Esophagus muscularis mucosa (tissue), 4 donors: ENCODE data around the gene EXOSC10. TPM values are rescaled to one million over a fixed set of nuclear protein-coding genes. Genes with fewer than 3 reads are reported as not detected.
"Not testable (repeated sequence)": the region's sequence is repeated elsewhere in the genome, so short reads cannot be mapped to it uniquely, and the experiment has no call there.

Source experiments
- DNase-seq: peaks from one replicate; pipeline ENCODE4 v3.0.0-alpha.2; 2017; ENCODE audit errors: extremely low spot score
- H3K27ac ChIP-seq, 4 donors: fragments of 200-600 bp; sonication (generic); replicated peaks in 1 of 4; 1 replicate in 3 of 4; 2 replicates in 1 of 4; pipeline ENCODE4 v1.5.1; 2016 to 2019; ENCODE audit warnings: mild to moderate bottlenecking in 1 of 4
- H3K27me3 ChIP-seq, 4 donors: fragments of 200-600 bp; sonication (generic); one replicate each; pipeline versions ENCODE4 v1.5.1 to v1.6.0; 2016 to 2019
- H3K36me3 ChIP-seq, 4 donors: fragments of 200-600 bp; sonication (generic); one replicate each; pipeline ENCODE4 v1.5.1; 2016 to 2019
- H3K4me1 ChIP-seq, 4 donors: fragments of 200-600 bp; sonication (generic); one replicate each; pipeline ENCODE4 v1.5.1; 2016 to 2019
- H3K4me3 ChIP-seq, 4 donors: fragments of 200-600 bp; sonication (generic); 1 replicate in 2 of 4; 2 replicates in 2 of 4; pipeline ENCODE4 v1.5.1; 2016 to 2019; ENCODE audit warnings: mild to moderate bottlenecking in 4 of 4, moderate library complexity in 1 of 4
- H3K9me3 ChIP-seq, 4 donors: fragments of 200-600 bp; sonication (generic); 1 replicate in 3 of 4; 2 replicates in 1 of 4; pipeline ENCODE4 v1.5.1; 2016 to 2019
- EP300 ChIP-seq: sonication (generic); formaldehyde crosslinking; IDR thresholded peaks from one replicate; pipeline ENCODE4 v1.6.1; 2017; ENCODE audit warnings: antibody characterized with exemption
- POLR2A ChIP-seq: fragments of 450-650 bp; IDR thresholded peaks from one replicate; pipeline ENCODE4 v1.6.1; 2017; ENCODE audit warnings: antibody characterized with exemption, moderate library complexity, mild to moderate bottlenecking, low read depth
- POLR2AphosphoS5 ChIP-seq, 2 donors: sonication (generic); formaldehyde crosslinking; IDR thresholded peaks; one replicate each; pipeline ENCODE4 v1.6.1; 2017; ENCODE audit warnings: antibody characterized with exemption in 2 of 2
- WGBS: methylation state at CpG from one replicate; pipeline ENCODE4 v1.1.5; 2018; 5-methylcytosine and 5-hydroxymethylcytosine counted together
- intact Hi-C: fragments of 100-400 bp; cut with DNase I; formaldehyde crosslinking; loops from one replicate; pipeline ENCODE4 v1.15.1; 2023
- total RNA-seq, 4 donors: library from RNA; depleted of rRNA; stranded (reverse); fragments of >200 nt; gene quantifications; one replicate each; pipeline versions ENCODE4 v1.1.0 to v1.2.1, GENCODE V29; 2016
- TF ChIP-seq, protein P1 (sequence below), 3 experiments: fragments of 200-600 bp in 2 of 3; fragments of 450-650 bp in 1 of 3; sonication (generic) in 2 of 3; IDR thresholded peaks; one replicate each; pipeline ENCODE4 v1.5.1; 2017 to 2019; ENCODE audit warnings: antibody characterized with exemption in 3 of 3, mild to moderate bottlenecking in 2 of 3, moderate library complexity in 1 of 3

EXOSC10 gene
- total RNA-seq, 4 donors from 2014 or later = 33.2 to 49.4 (median 36.3) TPM

DNA sequence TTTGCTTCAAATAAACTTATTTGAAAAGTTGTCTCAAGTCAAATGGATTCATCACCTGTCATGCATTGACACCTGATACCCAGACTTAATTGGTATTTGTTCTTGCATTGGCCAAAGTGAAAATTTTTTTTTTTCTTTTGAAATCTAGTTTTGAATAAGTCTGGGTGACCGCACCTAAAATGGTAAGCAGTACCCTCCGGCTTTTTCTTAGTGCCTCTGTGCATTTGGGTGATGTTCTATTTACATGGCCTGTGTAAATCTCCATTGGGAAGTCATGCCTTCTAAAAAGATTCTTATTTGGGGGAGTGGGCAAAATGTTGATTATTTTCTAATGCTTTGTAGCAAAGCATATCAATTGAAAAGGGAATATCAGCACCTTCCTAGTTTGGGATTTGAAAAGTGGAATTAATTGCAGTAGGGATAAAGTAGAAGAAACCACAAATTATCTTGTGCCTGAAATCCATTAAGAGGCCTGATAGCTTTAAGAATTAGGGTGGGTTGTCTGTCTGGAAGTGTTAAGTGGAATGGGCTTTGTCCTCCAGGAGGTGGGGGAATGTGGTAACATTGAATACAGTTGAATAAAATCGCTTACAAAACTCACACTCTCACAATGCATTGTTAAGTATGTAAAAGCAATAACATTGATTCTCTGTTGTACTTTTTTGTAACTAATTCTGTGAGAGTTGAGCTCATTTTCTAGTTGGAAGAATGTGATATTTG lies 75.4 kb downstream of the EXOSC10 start:
- Histone ChIP-seq H3K27me3 (no peaks in the 10 kb centered on the region), H3K36me3 (peaks cover 63 to 91% (median 83%) of the 10 kb centered on the region in 4 donors), H3K9me3 (no peaks in the 10 kb centered on the region), H3K4me3 (no peak overlapping the region), H3K27ac (no peak overlapping the region), H3K4me1 (peaks cover 0 to 8% (median 0%) of the 10 kb centered on the region in 4 donors)
- intact Hi-C loops = no loop called here
- WGBS = 93% methylated on average over 3 of the region's 3 CpGs
- no peak for DNase-seq
- TF ChIP-seq, protein P1, sequence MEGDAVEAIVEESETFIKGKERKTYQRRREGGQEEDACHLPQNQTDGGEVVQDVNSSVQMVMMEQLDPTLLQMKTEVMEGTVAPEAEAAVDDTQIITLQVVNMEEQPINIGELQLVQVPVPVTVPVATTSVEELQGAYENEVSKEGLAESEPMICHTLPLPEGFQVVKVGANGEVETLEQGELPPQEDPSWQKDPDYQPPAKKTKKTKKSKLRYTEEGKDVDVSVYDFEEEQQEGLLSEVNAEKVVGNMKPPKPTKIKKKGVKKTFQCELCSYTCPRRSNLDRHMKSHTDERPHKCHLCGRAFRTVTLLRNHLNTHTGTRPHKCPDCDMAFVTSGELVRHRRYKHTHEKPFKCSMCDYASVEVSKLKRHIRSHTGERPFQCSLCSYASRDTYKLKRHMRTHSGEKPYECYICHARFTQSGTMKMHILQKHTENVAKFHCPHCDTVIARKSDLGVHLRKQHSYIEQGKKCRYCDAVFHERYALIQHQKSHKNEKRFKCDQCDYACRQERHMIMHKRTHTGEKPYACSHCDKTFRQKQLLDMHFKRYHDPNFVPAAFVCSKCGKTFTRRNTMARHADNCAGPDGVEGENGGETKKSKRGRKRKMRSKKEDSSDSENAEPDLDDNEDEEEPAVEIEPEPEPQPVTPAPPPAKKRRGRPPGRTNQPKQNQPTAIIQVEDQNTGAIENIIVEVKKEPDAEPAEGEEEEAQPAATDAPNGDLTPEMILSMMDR (IDR thresholded peaks at IDR 0.05) = no peak
- TF ChIP-seq POLR2A (no peak), POLR2AphosphoS5 (IDR thresholded peaks at IDR 0.05) (no peak), EP300 (no peak)

DNA sequence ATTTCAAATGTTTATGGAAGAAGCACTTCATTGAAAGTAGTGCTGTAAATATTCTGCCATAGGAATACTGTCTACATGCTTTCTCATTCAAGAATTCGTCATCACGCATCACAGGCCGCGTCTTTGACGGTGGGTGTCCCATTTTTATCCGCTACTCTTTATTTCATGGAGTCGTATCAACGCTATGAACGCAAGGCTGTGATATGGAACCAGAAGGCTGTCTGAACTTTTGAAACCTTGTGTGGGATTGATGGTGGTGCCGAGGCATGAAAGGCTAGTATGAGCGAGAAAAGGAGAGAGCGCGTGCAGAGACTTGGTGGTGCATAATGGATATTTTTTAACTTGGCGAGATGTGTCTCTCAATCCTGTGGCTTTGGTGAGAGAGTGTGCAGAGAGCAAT lies 76.5 kb downstream of the EXOSC10 start:
- intact Hi-C loops = no loop called here
- H3K27ac ChIP-seq = no peak overlapping the region
- H3K36me3 ChIP-seq = peaks cover 72 to 100% (median 94%) of the 10 kb centered on the region in 4 donors
- no peaks in the 10 kb centered on the region for H3K9me3 ChIP-seq
- DNase-seq = no peak
- WGBS = 89% methylated on average over 14 of the region's 14 CpGs
- no peaks in the 10 kb centered on the region for H3K27me3 ChIP-seq
- peaks cover 0 to 16% (median 1%) of the 10 kb centered on the region in 4 donors for H3K4me1 ChIP-seq
- no peak overlapping the region for H3K4me3 ChIP-seq
- TF ChIP-seq, protein P1 (IDR thresholded peaks at IDR 0.05) = no peak
- no peak for TF ChIP-seq POLR2A
- TF ChIP-seq EP300 = no peak
- TF ChIP-seq POLR2AphosphoS5 (IDR thresholded peaks at IDR 0.05) = no peak

DNA sequence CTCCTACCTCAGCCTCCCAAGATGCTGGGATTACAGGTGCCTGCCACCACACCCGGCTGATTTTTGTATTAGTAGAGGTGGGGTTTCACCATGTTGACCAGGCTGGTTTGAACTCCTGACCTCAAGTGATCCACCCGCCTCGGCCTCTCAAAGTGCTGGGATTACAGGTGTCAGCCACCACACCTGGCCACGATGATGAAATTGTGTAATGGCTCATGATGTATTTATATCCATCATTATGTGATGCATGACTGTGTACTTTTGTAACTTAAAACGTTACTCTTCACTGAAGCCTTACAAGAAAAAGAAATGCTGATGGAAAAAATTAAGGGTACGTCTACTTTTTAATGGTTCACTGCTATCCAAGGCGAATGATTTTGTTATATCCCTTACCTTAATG lies 79.7 kb downstream of the EXOSC10 start:
- TF ChIP-seq POLR2A = no peak
- TF ChIP-seq, protein P1 (IDR thresholded peaks at IDR 0.05) = no peak
- TF ChIP-seq EP300 = no peak
- TF ChIP-seq POLR2AphosphoS5 (IDR thresholded peaks at IDR 0.05) = no peak
- Histone ChIP-seq H3K27ac (no peak overlapping the region), H3K4me3 (no peak overlapping the region), H3K27me3 (no peaks in the 10 kb centered on the region), H3K4me1 (peaks cover 17 to 46% (median 27%) of the 10 kb centered on the region in 4 donors), H3K9me3 (no peaks in the 10 kb centered on the region), H3K36me3 (peaks cover 91 to 100% (median 99%) of the 10 kb centered on the region in 4 donors)
- 83% methylated on average over 7 of the region's 7 CpGs for WGBS
- no peak for DNase-seq
- intact Hi-C loops = no loop called here

DNA sequence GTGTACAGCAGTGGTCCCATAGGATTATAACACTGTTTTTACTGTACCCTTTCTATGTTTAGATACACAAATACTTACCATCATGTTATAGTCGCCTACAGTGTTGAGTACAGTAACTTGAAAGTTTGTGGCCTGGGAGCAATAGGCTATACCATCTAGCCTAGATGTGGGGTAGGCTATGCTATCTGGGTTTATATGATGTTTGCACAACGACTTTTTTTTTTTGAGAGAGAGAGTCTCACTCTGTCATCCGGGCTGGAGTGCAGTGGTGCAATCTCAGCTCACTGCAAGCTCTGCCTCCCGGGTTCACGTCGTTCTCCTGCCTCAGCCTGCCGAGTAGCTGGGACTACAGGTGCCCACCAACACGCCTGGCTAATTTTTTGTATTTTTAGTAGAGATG lies 80.3 kb downstream of the EXOSC10 start:
- H3K27ac ChIP-seq, H3K27me3 ChIP-seq, H3K9me3 ChIP-seq, DNase-seq, H3K4me3 ChIP-seq, intact Hi-C loops: not testable (repeated sequence)
- peaks cover 95 to 100% (median 100%) of the 10 kb centered on the region in 4 donors for H3K36me3 ChIP-seq
- peaks cover 23 to 51% (median 33%) of the 10 kb centered on the region in 4 donors for H3K4me1 ChIP-seq
- WGBS = 83% methylated on average over 8 of the region's 8 CpGs

Other genes starting within 250 kb of the EXOSC10 start
- gene TARDBP, start 87.2 kb downstream of the EXOSC10 start, total RNA-seq = 100 to 1,000 TPM in 3 of 4 donors, 10 to 100 TPM in 1; 74.9 to 184 (median 137) TPM
- not detected for gene MASP2, start 52.6 kb downstream of the EXOSC10 start, total RNA-seq
- gene SRM, start 39.9 kb downstream of the EXOSC10 start, total RNA-seq = 10 to 100 TPM; 40.8 to 69.7 (median 48.8) TPM
- 10 to 100 TPM in 1 of 4 donors, 1 to 10 TPM in 3; 4.2 to 16.9 (median 6.9) TPM for gene ANGPTL7, start 89.5 kb upstream of the EXOSC10 start, total RNA-seq
- 10 to 100 TPM; 33.6 to 51.1 (median 41.0) TPM for gene MTOR, start 162.7 kb upstream of the EXOSC10 start, total RNA-seq
- gene UBIAD1, start 173.3 kb upstream of the EXOSC10 start, total RNA-seq = 10 to 100 TPM; 10.4 to 15.9 (median 14.0) TPM